ENCODE measurements around the gene UBLCP1.
A peak's percentile ranks its signal among the peaks of the same experiment; 100 is the strongest.

The UBLCP1 gene

DNA sequence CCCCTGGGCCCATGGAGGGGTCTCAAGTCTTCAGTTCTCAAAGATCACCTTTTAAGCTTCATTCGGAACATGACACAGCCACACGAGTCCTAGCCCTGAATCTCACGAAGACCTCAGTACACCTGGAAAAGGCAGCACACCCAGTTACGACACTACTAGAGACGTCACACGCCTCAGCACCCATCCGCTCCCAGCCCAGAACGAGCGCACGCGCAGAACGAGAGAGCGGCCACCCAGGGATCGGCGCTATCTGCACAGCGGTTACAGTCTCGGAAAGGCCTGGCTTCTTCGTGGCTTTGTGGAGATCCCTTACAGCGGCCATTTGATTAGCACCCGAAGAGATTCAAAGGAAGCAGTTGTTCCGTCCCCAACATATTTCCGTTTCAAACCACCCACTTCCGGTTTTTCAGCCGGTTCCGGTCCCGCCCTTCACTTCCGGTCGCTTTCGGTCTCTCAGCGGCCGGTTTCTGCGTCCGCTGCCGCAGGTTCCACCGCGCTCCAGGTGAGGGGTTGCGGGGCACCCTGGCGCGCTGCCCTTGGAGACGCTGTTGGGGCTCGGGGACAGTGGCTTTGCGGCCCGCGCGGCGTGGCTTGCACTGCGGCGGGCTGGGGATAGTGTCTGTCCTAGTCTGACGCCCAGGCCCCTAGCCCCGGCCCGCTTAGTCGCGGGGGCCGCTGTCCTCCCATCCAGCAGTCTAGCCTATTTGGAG, at the start of gene UBLCP1 (continued):
- TF ChIP-seq ZNF26 (tag by site-specific recombination; IDR thresholded peaks at IDR 0.05) (no peak), ZNF433 (tag by site-specific recombination; IDR thresholded peaks at IDR 0.05; ENCODE audit: low read depth) (no peak), ZNF426 (tag by site-specific recombination; IDR thresholded peaks at IDR 0.05) (no peak), ZNF610 (tag by site-specific recombination; IDR thresholded peaks at IDR 0.05; ENCODE audit: borderline replicate concordance) (peak; percentile 42; the same call in 1 of the 2 replicates), ZNF223 (tag by site-specific recombination; IDR thresholded peaks at IDR 0.05) (no peak), ZNF521 (tag by site-specific recombination; IDR thresholded peaks at IDR 0.05) (no peak), ZBTB8A (tag by site-specific recombination; IDR thresholded peaks at IDR 0.05) (no peak), GFI1B (tag by site-specific recombination; IDR thresholded peaks at IDR 0.05) (no peak), ZBTB1 (tag by site-specific recombination; IDR thresholded peaks at IDR 0.05) (no peak), ZFP41 (tag by site-specific recombination; IDR thresholded peaks at IDR 0.05; ENCODE audit: borderline replicate concordance) (no peak), ZNF354C (tag by site-specific recombination; IDR thresholded peaks at IDR 0.05; ENCODE audit: borderline replicate concordance, low read depth) (no peak), ZNF529 (tag by site-specific recombination; IDR thresholded peaks at IDR 0.05; ENCODE audit: insufficient replicate concordance) (no peak), ZNF148 (tag by site-specific recombination; IDR thresholded peaks at IDR 0.05; ENCODE audit: borderline replicate concordance) (no peak), ZNF488 (tag by site-specific recombination; IDR thresholded peaks at IDR 0.05) (no peak), ZNF211 (tag by site-specific recombination; IDR thresholded peaks at IDR 0.05; ENCODE audit: low read depth) (no peak), OSR2 (tag by site-specific recombination; IDR thresholded peaks at IDR 0.05) (no peak), ZNF155 (tag by site-specific recombination; IDR thresholded peaks at IDR 0.05) (no peak), ZNF335 (tag by site-specific recombination; conservative IDR thresholded peaks at IDR 0.05) (peak; percentile 60), ZNF416 (tag by site-specific recombination; IDR thresholded peaks at IDR 0.05) (no peak), ZNF280C (tag by site-specific recombination; IDR thresholded peaks at IDR 0.05) (no peak), HOXD13 (CRISPR knock-in tag; IDR thresholded peaks at IDR 0.05; ENCODE audit: borderline replicate concordance) (no peak), ZNF514 (tag by site-specific recombination; IDR thresholded peaks at IDR 0.05) (no peak), ZNF658 (tag by site-specific recombination; IDR thresholded peaks at IDR 0.05) (no peak), ZFP69B (tag by site-specific recombination; IDR thresholded peaks at IDR 0.05) (peak; percentile 87), ZNF654 (tag by site-specific recombination; IDR thresholded peaks at IDR 0.05; ENCODE audit: low read depth) (no peak), ZNF133 (tag by site-specific recombination; IDR thresholded peaks at IDR 0.05) (no peak), ZNF548 (tag by site-specific recombination; IDR thresholded peaks at IDR 0.05) (no peak)
- TF ChIP-seq, protein P1, sequence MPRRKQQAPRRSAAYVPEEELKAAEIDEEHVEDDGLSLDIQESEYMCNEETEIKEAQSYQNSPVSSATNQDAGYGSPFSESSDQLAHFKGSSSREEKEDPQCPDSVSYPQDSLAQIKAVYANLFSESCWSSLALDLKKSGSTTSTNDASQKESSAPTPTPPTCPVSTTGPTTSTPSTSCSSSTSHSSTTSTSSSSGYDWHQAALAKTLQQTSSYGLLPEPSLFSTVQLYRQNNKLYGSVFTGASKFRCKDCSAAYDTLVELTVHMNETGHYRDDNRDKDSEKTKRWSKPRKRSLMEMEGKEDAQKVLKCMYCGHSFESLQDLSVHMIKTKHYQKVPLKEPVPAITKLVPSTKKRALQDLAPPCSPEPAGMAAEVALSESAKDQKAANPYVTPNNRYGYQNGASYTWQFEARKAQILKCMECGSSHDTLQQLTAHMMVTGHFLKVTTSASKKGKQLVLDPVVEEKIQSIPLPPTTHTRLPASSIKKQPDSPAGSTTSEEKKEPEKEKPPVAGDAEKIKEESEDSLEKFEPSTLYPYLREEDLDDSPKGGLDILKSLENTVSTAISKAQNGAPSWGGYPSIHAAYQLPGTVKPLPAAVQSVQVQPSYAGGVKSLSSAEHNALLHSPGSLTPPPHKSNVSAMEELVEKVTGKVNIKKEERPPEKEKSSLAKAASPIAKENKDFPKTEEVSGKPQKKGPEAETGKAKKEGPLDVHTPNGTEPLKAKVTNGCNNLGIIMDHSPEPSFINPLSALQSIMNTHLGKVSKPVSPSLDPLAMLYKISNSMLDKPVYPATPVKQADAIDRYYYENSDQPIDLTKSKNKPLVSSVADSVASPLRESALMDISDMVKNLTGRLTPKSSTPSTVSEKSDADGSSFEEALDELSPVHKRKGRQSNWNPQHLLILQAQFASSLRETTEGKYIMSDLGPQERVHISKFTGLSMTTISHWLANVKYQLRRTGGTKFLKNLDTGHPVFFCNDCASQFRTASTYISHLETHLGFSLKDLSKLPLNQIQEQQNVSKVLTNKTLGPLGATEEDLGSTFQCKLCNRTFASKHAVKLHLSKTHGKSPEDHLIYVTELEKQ (tag by site-specific recombination; IDR thresholded peaks at IDR 0.05; ENCODE audit: borderline replicate concordance) = no peak
- TF ChIP-seq, protein P2, sequence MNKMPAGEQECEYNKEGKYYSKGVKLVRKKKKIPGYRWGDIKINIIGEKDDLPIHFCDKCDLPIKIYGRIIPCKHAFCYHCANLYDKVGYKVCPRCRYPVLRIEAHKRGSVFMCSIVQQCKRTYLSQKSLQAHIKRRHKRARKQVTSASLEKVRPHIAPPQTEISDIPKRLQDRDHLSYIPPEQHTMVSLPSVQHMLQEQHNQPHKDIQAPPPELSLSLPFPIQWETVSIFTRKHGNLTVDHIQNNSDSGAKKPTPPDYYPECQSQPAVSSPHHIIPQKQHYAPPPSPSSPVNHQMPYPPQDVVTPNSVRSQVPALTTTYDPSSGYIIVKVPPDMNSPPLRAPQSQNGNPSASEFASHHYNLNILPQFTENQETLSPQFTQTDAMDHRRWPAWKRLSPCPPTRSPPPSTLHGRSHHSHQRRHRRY (tag by site-specific recombination; IDR thresholded peaks at IDR 0.05) = no peak
